Vagina (tissue), 2 donors: ENCODE data around the gene STEAP2.

ENCODE experiments used
- CTCF ChIP-seq, 3 experiments: fragments of 450-650 bp in 2 of 3; fragments of 200-600 bp in 1 of 3; sonication (generic) in 1 of 3; IDR thresholded peaks; one replicate each; pipeline ENCODE4 v1.5.1; 2017 to 2019; ENCODE audit warnings: antibody characterized with exemption in 3 of 3, mild to moderate bottlenecking in 2 of 3, moderate library complexity in 2 of 3
- POLR2A ChIP-seq, 2 donors: fragments of 450-650 bp; IDR thresholded peaks; one replicate each; pipeline ENCODE4 v1.6.1; 2017; ENCODE audit warnings: antibody characterized with exemption in 2 of 2, mild to moderate bottlenecking in 2 of 2, moderate library complexity in 2 of 2
- POLR2AphosphoS5 ChIP-seq, 2 donors: sonication (generic); formaldehyde crosslinking; IDR thresholded peaks; one replicate each; pipeline ENCODE4 v1.9.0; 2017; ENCODE audit warnings: antibody characterized with exemption in 2 of 2, mild to moderate bottlenecking in 2 of 2, low read depth in 1 of 2; ENCODE audit not compliant: insufficient read depth in 1 of 2

DNA sequence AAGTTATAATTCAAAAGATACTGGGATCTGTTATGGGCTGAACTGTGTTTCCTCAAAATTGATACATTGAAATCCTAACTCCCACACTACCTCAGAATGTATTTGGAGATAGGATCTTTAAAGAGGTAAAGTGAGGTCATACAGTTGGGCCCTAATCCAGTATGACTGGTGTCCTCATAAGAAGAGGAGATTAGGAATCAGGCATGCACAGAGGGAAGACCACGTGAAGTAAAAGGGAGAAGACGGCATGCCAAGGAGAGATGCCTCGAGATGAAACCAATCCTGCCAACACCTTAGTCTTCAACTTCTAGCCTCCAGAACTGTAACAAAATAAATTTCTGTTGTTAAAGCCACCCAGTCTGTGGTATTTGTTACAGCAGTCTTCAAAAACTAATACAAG, 27.5 kb downstream of the STEAP2 start:
- TF ChIP-seq CTCF (IDR thresholded peaks at IDR 0.05), result no peak
- TF ChIP-seq POLR2A (IDR thresholded peaks at IDR 0.05), result no peak
- no peak for TF ChIP-seq POLR2AphosphoS5 (IDR thresholded peaks at IDR 0.05; ENCODE audit: insufficient read depth in 1 of 2, low read depth in 1 of 2)
